ENCODE results near the gene SH3PXD2A.
"Not testable (repeated sequence)": the region's sequence is repeated elsewhere in the genome, so short reads cannot be mapped to it uniquely, and the experiment has no call there.

SH3PXD2A gene

GRCh38 chr10:103665162-103665889 is 190.1 kb downstream of the SH3PXD2A start:
- DNase-seq (ENCODE audit: low read depth): no peak

GRCh38 chr10:103663802-103664201 is 191.6 kb downstream of the SH3PXD2A start:
- no peak for DNase-seq (ENCODE audit: low read depth)

GRCh38 chr10:103663236-103663635 is 192.1 kb downstream of the SH3PXD2A start:
- no peak for DNase-seq (ENCODE audit: low read depth)

- not testable (repeated sequence) for DNase-seq (ENCODE audit: low read depth)
Observed at GRCh38 chr10:103662704-103663103, 192.7 kb downstream of the SH3PXD2A start.

DNA sequence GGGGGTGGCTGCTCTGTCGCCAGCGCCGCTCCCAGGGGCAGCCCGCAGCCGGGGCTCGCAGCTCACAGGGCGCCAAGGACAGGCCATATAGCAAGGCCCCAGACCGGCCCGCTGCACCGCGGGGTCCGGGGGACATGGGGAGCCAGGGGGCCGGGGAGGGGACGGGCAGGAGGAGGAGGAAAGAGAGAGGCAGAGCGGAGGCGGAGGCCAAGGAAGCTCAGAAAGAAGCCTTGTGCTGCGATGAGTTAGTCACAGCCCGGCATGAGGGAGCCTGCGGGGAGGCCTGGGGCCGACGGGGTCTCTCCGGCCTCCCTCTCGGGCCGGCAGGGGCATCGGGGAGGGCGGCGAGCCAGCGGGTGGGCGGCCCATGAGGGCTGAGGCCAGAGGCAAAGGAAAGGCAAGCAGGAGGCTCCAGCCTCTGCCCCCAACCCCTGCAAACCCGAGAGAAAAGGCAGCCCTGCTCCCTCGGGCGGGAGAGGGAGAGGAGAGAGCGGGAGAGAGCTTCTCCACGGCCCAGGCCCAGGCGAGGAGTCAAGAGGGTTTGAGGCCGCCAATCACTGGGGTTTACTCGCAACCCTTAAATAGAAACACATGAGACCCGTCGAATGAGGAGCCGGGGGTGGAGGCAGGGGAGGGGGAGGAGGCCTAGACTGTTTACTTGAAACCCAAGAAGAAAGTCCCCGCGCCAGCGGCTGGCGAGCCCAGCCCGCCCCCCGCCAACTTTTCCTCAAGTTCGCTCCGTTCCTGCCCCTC is 194.0 kb downstream of the SH3PXD2A start:
- no peak for DNase-seq (ENCODE audit: low read depth)

- DNase-seq (ENCODE audit: low read depth): no peak
Observed at GRCh38 chr10:103660364-103661197, 194.8 kb downstream of the SH3PXD2A start.

DNA sequence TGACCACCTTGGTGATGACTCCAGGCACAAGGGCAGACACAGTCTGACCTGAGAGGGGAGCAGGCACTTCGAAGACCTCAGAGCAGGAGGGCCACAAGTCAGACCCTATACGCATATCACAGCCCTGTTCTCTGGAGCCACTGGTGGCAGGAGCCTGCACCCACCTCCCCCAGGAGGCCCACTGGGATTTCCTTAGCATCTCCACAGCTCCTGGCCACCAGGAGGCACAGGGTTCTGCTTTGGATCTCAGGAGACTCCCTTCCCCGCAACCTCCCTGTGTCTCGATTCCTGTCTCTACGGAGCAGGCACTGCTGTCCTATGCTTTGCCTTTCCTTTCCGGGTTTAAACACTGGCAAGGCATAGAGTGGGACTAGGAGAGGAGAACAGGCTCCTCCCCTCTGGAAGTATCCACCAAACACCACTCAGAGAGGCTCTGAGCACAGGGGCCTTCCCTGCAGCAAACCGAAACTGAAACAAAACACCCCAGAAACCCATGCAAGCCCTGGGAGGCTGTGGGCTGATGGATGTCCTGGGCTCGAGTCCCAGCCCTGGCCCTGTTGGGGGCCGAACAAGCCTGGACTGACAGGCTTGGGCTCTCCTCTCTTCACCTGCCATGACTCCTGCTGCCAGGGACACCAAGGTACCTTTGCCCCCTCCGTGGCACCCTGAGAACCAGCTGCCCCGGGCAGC is 195.6 kb downstream of the SH3PXD2A start:
- no peak for DNase-seq (ENCODE audit: low read depth)

- DNase-seq (ENCODE audit: low read depth): no peak
Observed at GRCh38 chr10:103658049-103658577, 197.3 kb downstream of the SH3PXD2A start.

GRCh38 chr10:103657061-103657591 is 198.2 kb downstream of the SH3PXD2A start:
- DNase-seq (ENCODE audit: low read depth): no peak

DNA sequence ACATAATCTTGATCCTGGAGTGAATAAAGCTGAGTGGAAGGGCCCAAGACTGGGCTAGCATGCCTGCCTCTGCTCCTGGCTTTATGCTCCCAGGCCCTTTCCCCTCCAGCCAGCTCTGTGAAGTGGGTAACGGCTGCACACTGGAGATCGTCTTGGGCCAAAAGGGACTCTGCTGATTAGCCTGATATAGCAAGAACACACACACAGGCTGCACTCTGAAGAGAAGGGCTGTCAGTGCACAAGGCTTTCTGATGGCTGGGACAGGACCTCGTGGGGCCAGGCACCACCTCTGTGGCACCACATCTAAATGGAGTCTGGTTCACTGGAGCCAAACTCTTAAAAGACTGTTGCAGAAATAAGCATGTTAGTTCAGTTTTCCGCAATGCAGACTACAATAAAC is 200.5 kb downstream of the SH3PXD2A start:
- no peak for DNase-seq (ENCODE audit: low read depth)

GRCh38 chr10:103653581-103654037 is 201.8 kb downstream of the SH3PXD2A start:
- no peak for DNase-seq (ENCODE audit: low read depth)

GRCh38 chr10:103652599-103653281 is 202.6 kb downstream of the SH3PXD2A start:
- DNase-seq (ENCODE audit: low read depth): no peak

DNA sequence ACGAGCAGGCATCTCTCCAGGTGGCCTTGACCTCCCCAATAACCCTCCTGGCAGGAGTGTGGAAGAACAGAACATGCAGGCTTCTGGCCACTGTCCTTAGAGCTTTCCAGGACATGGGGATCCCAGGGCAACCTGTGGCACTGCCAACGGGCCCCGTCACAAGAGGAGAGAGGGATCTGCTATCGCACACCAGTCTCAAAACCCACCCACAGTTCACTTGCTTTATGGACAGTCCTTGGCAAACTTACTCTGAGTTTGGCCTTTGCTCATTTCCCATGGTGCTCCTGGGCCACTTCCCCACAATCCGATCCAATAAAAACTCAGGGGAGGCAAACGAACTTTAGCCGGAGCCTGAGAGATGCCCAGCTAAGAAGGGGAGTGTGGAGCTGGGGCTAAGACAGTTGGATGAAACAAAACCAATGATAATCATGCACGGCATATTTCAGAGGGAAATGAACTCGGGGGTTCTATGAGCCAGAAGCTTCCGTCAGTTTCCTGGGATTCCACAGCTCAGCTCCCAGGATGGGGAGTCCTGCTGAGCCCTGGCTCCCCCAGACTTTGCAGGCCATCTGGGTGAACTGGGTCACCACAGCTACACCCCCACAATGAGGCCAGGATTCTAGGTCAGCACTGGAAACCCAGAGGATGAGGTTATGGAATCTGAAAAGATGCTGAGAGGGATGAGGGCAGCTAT is 203.4 kb downstream of the SH3PXD2A start:
- DNase-seq (ENCODE audit: low read depth): no peak

GRCh38 chr10:103651333-103651732 is 204.0 kb downstream of the SH3PXD2A start:
- DNase-seq (ENCODE audit: low read depth): no peak

DNA sequence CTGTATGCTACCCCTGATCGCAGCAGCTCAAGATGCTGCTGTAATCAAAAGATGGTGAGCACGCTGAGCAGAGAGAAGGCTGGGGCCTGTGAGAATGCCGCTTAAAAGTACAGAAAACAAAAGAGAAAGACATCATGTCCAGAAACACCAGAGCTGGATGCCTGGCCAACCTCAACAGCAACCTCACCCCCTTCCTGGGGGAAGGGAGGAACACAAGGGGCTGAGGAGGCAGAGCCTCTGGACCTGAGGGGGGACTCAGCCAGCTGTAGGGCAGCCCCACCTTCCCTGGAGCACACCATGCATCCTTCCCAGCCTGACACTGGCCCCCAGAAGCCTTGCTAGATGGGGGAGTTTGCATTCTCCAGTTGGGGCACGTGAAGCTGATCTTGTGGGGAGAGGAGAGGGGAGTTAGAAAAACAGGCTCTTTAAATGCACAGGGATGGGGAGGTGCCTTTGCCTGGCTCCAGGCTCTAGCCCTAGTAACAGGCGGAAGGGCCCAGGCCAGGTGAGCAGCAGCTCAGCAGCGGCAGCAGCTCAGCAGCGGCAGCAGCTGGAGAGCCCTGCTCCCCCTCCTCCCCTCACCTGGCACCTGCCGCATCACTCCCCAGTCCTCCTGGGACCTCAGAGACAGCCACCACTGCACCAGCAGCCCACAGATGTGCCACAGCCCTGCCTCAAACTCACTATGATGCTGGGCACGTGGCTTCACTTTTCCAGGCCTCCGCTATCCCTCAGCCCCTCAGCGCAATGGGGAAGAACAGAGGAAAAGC is 205.5 kb downstream of the SH3PXD2A start:
- no peak for DNase-seq (ENCODE audit: low read depth)

GRCh38 chr10:103648636-103649532 is 206.5 kb downstream of the SH3PXD2A start:
- no peak for DNase-seq (ENCODE audit: low read depth)

- DNase-seq (ENCODE audit: low read depth): no peak
Observed at GRCh38 chr10:103648251-103648635, 207.1 kb downstream of the SH3PXD2A start.

DNA sequence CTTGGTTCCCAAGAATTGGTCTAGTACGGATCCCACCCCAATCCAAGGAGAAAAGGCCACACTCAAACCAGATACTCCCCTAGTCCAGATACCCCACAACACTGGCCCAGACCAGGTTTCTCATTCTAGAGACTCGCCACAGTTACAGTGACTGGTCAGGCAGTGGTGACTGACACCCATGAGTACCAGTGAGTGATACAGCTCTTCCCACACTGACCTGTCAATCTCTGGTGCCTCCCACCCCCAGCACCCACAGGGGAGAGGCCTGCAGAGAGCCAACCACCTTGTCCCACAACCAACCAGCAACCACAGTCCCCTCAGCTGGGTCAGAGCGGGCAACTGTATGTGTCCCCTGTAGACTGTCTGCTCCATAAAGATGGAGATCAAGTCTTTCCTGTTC is 209.1 kb downstream of the SH3PXD2A start:
- no peak for DNase-seq (ENCODE audit: low read depth)
